Measurements from ENCODE around the gene CCNQ.
"Not testable (repeated sequence)": the region's sequence is repeated elsewhere in the genome, so short reads cannot be mapped to it uniquely, and the experiment has no call there.

The CCNQ gene

DNA sequence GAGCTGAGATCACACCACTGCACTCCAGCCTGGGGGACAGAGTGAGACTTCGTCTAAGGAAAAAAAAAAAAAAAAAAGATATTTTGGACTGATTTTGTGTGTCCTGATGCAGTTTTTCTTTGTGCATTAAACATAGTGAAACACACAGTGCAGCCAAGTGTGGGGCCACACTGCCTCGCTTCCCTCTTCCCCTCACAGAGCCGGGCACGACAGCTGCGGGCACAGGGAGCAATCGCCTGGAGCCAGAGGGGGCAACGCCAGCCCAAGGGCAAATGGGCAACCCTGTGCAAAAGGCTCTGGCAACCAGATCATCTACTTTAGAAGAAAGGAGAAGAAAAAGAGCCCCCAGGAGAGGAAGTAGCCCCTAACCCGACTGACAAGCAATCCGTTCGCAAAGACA is 13.5 kb upstream of the CCNQ start:
- TF ChIP-seq, protein P1, sequence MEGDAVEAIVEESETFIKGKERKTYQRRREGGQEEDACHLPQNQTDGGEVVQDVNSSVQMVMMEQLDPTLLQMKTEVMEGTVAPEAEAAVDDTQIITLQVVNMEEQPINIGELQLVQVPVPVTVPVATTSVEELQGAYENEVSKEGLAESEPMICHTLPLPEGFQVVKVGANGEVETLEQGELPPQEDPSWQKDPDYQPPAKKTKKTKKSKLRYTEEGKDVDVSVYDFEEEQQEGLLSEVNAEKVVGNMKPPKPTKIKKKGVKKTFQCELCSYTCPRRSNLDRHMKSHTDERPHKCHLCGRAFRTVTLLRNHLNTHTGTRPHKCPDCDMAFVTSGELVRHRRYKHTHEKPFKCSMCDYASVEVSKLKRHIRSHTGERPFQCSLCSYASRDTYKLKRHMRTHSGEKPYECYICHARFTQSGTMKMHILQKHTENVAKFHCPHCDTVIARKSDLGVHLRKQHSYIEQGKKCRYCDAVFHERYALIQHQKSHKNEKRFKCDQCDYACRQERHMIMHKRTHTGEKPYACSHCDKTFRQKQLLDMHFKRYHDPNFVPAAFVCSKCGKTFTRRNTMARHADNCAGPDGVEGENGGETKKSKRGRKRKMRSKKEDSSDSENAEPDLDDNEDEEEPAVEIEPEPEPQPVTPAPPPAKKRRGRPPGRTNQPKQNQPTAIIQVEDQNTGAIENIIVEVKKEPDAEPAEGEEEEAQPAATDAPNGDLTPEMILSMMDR (IDR thresholded peaks at IDR 0.05; ENCODE audit: extremely low read depth, missing control alignments) = no peak
- DNase-seq (ENCODE audit: low spot score) = no peak

DNA sequence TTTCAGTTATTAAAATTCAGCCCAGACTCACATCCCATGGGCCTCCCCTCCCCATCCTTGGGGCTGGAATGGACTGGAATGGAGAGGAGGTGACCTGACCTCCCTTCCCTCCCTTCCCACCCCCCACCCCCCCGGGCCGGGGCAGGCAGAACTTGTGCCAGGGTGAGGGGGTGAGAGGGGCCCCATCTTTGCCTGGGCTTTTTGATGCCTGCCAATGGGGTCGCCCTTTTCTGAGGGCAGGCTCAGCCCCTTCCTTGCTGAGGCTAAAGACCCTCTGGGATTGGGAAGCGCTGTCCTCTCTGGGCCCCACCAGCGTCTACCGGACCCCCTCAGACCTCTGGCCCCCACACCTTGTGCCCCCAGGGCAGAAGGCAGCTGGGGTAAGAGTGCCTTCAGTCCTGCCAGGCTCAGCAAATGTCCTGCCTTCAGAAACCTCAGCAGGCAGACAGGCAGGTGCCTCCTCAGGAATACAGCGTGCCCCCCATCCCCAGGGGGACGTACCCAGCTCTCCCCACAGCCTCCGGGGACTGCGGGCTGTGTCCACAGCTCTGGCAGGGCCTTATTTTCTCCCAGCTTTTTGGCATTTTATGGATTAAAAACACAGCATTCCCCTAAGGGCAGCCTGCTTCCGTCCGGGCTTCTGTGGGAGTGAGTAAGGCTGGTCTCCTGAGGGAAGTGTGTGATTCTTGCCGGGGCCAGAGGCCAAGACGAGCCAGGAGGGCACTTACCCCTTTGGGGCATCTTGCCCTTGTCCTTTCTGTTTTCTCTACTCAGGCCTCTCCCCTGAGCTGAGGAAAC is 12.6 kb upstream of the CCNQ start:
- TF ChIP-seq, protein P1 (IDR thresholded peaks at IDR 0.05; ENCODE audit: extremely low read depth, missing control alignments) = no peak
- no peak for DNase-seq (ENCODE audit: low spot score)

DNA sequence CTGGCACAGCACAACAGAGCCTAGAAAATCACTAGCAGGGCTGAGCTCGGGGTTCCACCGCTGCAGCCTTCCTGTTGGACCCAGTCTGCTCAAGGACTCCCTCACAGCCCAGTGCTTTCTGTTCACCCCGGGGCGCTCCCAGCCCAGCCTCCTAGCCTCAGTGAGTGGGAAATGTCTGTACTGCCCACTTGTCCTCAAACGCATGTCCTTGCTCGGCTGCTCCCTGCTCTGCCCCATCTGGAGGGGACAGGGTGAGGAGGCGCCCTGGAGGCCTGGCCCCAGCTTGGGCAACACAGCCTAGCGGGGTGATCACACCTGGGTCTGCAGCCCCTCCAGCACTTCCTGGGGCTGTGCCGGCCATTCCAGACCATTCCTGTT is 11.9 kb upstream of the CCNQ start:
- DNase-seq (ENCODE audit: low spot score) = no peak
- TF ChIP-seq, protein P1 (IDR thresholded peaks at IDR 0.05; ENCODE audit: extremely low read depth, missing control alignments) = no peak

DNA sequence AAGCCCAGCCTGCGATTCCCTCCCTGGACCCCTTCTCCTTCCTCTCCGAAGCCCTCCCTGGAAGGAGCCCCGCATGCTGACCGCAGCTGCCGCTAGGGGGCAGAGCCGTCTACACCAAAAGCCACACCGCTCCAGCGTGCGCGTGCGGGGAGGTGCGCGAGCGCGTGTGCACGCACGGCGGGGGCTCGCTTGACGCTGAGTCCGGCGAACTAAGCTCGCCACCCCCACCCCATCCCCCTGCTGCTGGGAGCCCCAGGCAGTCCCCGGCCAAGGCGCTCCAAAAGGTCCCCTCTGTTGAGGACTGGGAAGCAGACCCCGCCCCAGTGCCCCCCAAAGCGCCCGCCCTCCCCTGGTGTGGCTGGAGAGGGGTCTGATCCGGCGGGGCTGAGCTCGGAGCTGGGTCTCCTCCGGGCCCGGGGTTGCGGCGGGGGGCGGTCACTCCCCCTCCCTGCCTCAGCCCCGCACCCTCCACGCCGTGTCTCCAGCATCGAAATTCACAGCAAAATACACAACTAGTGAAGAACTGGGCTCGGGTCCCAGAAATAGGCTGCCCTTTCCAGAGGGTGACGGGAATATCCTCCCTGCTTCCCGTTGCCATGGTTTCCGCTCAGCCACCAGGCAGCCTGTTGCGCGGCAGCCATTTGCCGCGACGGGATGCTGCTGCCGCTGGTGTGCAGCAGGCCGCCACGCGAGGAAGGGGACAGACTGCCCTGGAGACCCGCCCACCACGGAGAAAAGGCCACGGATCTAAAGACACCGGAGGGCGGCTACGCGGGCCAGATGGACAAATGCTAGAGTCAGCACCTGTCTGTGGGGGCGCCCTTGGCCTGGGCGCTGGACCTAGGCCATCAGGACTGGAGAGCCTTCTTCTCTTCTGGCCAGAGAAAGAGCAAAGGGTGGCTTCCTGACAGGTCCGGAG is 11.2 kb upstream of the CCNQ start:
- DNase-seq (ENCODE audit: low spot score) = peak; percentile 73
- TF ChIP-seq, protein P1 (IDR thresholded peaks at IDR 0.05; ENCODE audit: extremely low read depth, missing control alignments) = peak; percentile 39

DNA sequence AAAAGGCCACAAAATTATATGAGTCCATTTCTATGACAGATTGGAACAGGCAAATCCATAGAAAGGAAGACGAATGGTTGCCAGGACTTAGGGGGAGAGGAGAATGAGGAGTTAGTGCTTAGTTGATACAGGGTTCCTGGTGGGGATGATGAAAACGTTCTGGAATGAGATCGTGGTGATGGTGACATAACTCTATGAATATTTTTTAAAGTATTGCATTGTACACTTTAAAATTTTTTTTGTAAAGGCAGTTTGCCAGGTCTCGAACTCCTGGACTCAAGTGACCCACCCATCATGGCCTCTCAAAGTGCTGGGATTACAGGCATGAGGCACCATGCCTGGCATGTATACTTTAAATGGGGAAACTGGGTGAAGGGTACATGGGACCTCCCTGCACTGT is 9.9 kb upstream of the CCNQ start:
- TF ChIP-seq, protein P1 (IDR thresholded peaks at IDR 0.05; ENCODE audit: extremely low read depth, missing control alignments) = no peak
- no peak for DNase-seq (ENCODE audit: low spot score)

DNA sequence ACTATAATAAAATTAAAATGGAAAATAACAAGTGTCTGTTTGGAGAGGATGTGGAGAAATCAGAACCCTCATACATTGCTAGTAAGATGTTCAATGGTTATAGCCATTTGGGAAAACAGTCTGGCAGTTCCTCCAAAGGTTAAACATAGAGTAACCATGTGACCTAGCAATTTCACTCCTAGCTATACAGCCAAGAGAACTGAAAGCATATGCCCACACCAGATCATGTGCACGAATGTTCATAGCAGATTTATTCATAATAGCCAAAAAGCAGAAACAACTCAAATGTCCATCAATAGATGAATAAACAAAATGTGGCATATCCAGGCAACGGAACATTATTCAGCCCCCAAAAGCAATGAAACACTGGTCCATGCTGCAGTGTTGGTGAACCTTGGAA is 9.4 kb upstream of the CCNQ start:
- no peak for DNase-seq (ENCODE audit: low spot score)
- TF ChIP-seq, protein P1 (IDR thresholded peaks at IDR 0.05; ENCODE audit: extremely low read depth, missing control alignments) = no peak

DNA sequence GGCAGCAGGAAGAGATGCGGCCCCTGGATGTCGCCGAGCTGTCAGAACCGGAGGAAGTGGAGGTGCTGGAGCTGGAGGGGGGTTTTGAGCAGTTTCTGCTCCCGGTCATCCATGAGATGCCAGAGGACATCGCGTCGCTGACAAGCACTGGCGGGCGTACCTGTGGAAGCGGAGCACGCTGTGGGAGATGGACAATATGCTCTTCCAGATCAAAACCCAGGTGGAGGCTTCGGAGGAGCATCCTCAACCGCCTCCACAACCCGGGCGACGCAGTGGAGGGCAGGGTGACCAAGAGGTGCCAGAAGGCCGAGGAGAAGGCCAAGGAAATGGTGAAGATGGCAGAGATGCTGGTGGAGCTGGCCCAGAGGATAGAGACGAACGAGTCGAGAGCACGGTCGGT is 7.6 kb upstream of the CCNQ start:
- TF ChIP-seq, protein P1 (IDR thresholded peaks at IDR 0.05; ENCODE audit: extremely low read depth, missing control alignments) = no peak
- no peak for DNase-seq (ENCODE audit: low spot score)

DNA sequence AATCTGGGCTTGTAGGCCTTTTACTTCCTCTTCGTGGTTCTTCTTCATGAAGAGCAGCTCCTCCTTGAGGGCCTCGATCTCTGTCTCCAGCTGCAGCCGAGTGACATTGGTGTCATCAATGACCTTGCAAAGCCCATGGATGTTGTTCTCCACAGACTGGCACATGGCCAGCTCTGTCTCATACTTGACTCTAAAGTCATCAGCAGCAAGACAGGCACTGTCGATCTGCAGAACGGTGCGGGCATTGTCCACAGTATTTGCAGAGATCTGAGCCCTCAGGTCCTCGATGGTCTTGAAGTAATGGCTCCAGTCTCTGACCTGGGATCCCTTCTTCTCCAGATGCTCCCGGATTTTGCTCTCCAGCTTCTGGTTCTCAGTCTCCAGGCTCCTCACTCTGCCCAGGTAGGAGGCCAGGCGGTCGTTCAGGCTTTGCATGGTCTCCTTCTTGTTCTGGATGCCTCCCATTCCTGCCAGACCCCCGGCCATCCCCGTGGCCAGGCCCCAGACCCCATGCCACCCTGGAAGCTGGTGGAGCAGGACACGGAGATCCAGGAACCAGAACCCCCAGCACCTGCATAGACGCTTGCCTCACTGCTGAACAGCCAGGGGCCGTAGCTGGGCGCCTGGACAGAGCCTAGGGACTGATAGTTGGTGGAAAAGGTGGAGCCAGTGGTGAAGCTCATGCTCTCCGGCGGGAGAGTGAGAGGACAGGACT is 5.9 kb upstream of the CCNQ start:
- not testable (repeated sequence) for DNase-seq (ENCODE audit: low spot score)

Measured in GM20000 (cell line).